Sciatic nerve (tissue), 2 donors: ENCODE data around the gene MAP3K1. TPM values are rescaled to one million over a fixed set of nuclear protein-coding genes. Genes with fewer than 3 reads are reported as not detected.
A peak's percentile ranks its signal among the peaks of the same experiment; 100 is the strongest.
"Not testable (repeated sequence)": the region's sequence is repeated elsewhere in the genome, so short reads cannot be mapped to it uniquely, and the experiment has no call there.

ENCODE experiments used
- ATAC-seq: fragments of 200-7000 bp; cut with Tn5 transposase; one replicate; pipeline ENCODE4 v1.9.1; 2020; ENCODE audit warnings: mild to moderate bottlenecking, moderate library complexity
- DNase-seq: peaks from one replicate; pipeline ENCODE4 v3.0.0-alpha.2; 2020; ENCODE audit warnings: low spot score
- intact Hi-C: fragments of 100-400 bp; cut with DNase I; formaldehyde crosslinking; loops from one replicate; pipeline ENCODE4 v1.14.2; 2022
- total RNA-seq: library from RNA; stranded (reverse); fragmentation: NEBNext Ultra II Directional; extraction: Animal tissue kit (Norgen Biotek cat#: 25700); gene quantifications from one replicate; pipeline ENCODE4 v1.2.1, GENCODE V29; 2021
- donor health status: DM: no; HTN: no; CAD: no.
- donor health status: DM: no; HTN: no; CAD: no.

Gene MAP3K1
- total RNA-seq, result 28.4 TPM

GRCh38 chr5:56814963-56815657 lies at the start of gene MAP3K1:
TSS of gene MAP3K1 (plus strand) at chr5:56815549. CDS start at chr5:56815574, 25 bp downstream.
- ATAC-seq (peak; percentile 81), DNase-seq (peak; percentile 87)
- intact Hi-C loops, result no loop called here

GRCh38 chr5:56766926-56767325 lies 48.4 kb upstream of the MAP3K1 start:
- intact Hi-C loops, result no loop called here
- ATAC-seq, result no peak
- DNase-seq, result no peak

GRCh38 chr5:56769875-56770604 lies 45.3 kb upstream of the MAP3K1 start:
- DNase-seq (no peak), ATAC-seq (no peak)
- intact Hi-C loops, result no loop called here

GRCh38 chr5:56772767-56773166 lies 42.6 kb upstream of the MAP3K1 start:
- intact Hi-C loops, result no loop called here
- DNase-seq (no peak), ATAC-seq (no peak)

- intact Hi-C loops, result no loop called here
- DNase-seq (no peak), ATAC-seq (no peak)
Measured at GRCh38 chr5:56774957-56775356, 40.4 kb upstream of the MAP3K1 start.

GRCh38 chr5:56776212-56776846 lies 39.0 kb upstream of the MAP3K1 start:
- intact Hi-C loops, ATAC-seq, DNase-seq: not testable (repeated sequence)

GRCh38 chr5:56783261-56783660 lies 32.1 kb upstream of the MAP3K1 start:
- no peak for ATAC-seq
- intact Hi-C loops, result no loop called here

GRCh38 chr5:56786346-56786745 lies 29.0 kb upstream of the MAP3K1 start:
- ATAC-seq (no peak), DNase-seq (no peak)
- intact Hi-C loops, result no loop called here

More at GRCh38 chr5:56783261-56783660, 32.1 kb upstream of the MAP3K1 start:
- DNase-seq, result no peak

- intact Hi-C loops, result no loop called here
Measured at GRCh38 chr5:56791396-56791795, 24.0 kb upstream of the MAP3K1 start.

GRCh38 chr5:56798521-56798920 lies 16.8 kb upstream of the MAP3K1 start:
- intact Hi-C loops, result no loop called here
- ATAC-seq (no peak), DNase-seq (no peak)

More at GRCh38 chr5:56791396-56791795, 24.0 kb upstream of the MAP3K1 start:
- DNase-seq (no peak), ATAC-seq (no peak)

- intact Hi-C loops, result no loop called here
- no peak for ATAC-seq
Measured at GRCh38 chr5:56800186-56800585, 15.2 kb upstream of the MAP3K1 start.

GRCh38 chr5:56801256-56801655 lies 14.1 kb upstream of the MAP3K1 start:
- ATAC-seq (no peak), DNase-seq (no peak)
- intact Hi-C loops, result no loop called here

More at GRCh38 chr5:56800186-56800585, 15.2 kb upstream of the MAP3K1 start:
- DNase-seq, result no peak

GRCh38 chr5:56802205-56802604 lies 13.1 kb upstream of the MAP3K1 start:
- no peak for DNase-seq
- intact Hi-C loops, result no loop called here
- ATAC-seq, result no peak

GRCh38 chr5:56803025-56803424 lies 12.3 kb upstream of the MAP3K1 start:
- intact Hi-C loops, result no loop called here
- DNase-seq (no peak), ATAC-seq (no peak)

- ATAC-seq, result no peak
Measured at GRCh38 chr5:56803894-56804293, 11.5 kb upstream of the MAP3K1 start.

GRCh38 chr5:56807679-56808078 lies 7.7 kb upstream of the MAP3K1 start:
- intact Hi-C loops, result no loop called here
- ATAC-seq (no peak), DNase-seq (no peak)

More at GRCh38 chr5:56803894-56804293, 11.5 kb upstream of the MAP3K1 start:
- intact Hi-C loops, result no loop called here
- DNase-seq, result no peak

- intact Hi-C loops, result no loop called here
- ATAC-seq (no peak), DNase-seq (no peak)
Measured at GRCh38 chr5:56808211-56808610, 7.1 kb upstream of the MAP3K1 start.

- intact Hi-C loops, result no loop called here
- no peak for ATAC-seq
- DNase-seq, result no peak
Measured at GRCh38 chr5:56810826-56811225, 4.5 kb upstream of the MAP3K1 start.

GRCh38 chr5:56812110-56812509 lies 3.2 kb upstream of the MAP3K1 start:
- no peak for DNase-seq
- intact Hi-C loops, result no loop called here
- no peak for ATAC-seq

- intact Hi-C loops, result no loop called here
- ATAC-seq (no peak), DNase-seq (no peak)
Measured at GRCh38 chr5:56813302-56813701, 2.0 kb upstream of the MAP3K1 start.
